ENCODE measurements around the gene CDH4. TPM values are rescaled to one million over a fixed set of nuclear protein-coding genes. Genes with fewer than 3 reads are reported as not detected.

Gene CDH4
- total and polyA plus RNA-seq, 7 donors, result under 0.01 to 0.06 TPM; not detected in 5

DNA sequence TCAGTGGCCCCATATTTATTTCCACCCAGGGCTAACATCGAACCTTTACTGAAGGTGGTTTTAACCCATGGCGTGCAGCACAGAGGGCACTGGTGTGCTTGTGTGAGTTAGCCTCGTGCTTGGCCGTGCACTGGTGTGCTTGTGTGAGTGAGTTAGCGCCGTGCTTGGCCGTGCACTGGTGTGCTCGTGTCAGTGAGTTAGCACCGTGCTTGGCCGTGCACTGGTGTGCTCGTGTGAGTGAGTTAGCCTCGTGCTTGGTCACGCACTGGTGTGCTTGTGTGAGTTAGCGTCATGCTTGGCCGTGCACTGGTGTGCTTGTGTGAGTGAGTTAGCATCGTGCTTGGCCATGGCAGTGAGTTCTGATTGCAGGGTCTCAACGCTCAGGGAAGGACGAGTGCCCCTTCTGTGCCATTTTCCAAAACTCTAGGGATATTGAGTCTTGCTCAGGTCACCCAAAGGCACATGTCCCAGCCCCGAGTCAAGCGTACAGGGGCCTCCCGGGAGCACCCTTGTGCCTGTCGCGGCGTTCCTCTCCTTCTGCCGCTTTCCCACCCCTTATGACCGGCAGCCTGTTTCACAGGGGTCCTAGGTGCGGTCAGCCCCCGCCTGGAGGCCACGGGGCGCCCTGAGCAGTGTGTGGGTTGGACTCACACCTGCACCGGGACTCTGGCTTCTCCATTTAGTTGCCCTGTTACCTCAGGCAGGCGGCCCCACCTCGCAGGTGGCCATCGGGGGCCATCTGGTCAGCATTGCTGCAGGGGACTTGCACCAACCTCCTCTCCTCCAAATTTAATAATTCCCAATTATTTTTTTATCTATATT is 399.1 kb downstream of the CDH4 start:
- no peak overlapping the region for H3K4me3 ChIP-seq
- H3K4me1 ChIP-seq, result no peaks in the 10 kb centered on the region
- TF ChIP-seq, protein P1, sequence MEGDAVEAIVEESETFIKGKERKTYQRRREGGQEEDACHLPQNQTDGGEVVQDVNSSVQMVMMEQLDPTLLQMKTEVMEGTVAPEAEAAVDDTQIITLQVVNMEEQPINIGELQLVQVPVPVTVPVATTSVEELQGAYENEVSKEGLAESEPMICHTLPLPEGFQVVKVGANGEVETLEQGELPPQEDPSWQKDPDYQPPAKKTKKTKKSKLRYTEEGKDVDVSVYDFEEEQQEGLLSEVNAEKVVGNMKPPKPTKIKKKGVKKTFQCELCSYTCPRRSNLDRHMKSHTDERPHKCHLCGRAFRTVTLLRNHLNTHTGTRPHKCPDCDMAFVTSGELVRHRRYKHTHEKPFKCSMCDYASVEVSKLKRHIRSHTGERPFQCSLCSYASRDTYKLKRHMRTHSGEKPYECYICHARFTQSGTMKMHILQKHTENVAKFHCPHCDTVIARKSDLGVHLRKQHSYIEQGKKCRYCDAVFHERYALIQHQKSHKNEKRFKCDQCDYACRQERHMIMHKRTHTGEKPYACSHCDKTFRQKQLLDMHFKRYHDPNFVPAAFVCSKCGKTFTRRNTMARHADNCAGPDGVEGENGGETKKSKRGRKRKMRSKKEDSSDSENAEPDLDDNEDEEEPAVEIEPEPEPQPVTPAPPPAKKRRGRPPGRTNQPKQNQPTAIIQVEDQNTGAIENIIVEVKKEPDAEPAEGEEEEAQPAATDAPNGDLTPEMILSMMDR (IDR thresholded peaks at IDR 0.05), result no peak
- H3K27me3 ChIP-seq, result peaks cover 0 to 14% (median 0%) of the 10 kb centered on the region in 3 donors
- intact Hi-C loops (cut with DNase I), result no loop called here
- no peaks in the 10 kb centered on the region for H3K36me3 ChIP-seq
- H3K27ac ChIP-seq, result no peak overlapping the region
- DNase-seq, result no peak
- WGBS, 2 donors, result 84 to 89% methylated on average over 34 of the region's 34 CpGs
- H3K9me3 ChIP-seq, result no peaks in the 10 kb centered on the region

DNA sequence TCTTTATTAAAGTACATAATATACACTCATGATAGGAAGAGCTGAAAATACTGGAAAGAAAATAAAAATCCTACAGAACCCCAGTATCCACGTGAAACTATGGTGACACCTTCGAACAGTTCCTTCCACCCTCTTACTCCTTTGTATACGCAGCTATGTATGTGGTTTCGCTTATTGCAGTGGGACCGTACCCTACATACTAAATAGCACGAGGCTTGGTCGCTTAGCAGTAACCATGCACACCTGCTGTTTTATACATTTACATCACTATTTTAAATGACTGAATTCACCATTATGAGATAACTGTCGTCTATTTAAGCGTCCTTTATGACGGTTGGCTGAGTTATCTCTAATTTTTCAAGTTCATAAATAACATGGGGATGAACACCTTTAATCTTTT is 400.1 kb downstream of the CDH4 start:
- Histone ChIP-seq H3K9me3 (no peaks in the 10 kb centered on the region), H3K4me1 (no peaks in the 10 kb centered on the region), H3K36me3 (no peaks in the 10 kb centered on the region), H3K27me3 (peaks cover 0 to 14% (median 0%) of the 10 kb centered on the region in 3 donors), H3K4me3 (no peak overlapping the region), H3K27ac (no peak overlapping the region)
- intact Hi-C loops (cut with DNase I), result no loop called here
- 92 to 94% methylated on average over 10 of the region's 10 CpGs for WGBS, 2 donors
- TF ChIP-seq EP300 (IDR thresholded peaks at IDR 0.05) (no peak), POLR2A (IDR thresholded peaks at IDR 0.05) (no peak), POLR2AphosphoS5 (IDR thresholded peaks at IDR 0.05) (no peak)
- TF ChIP-seq, protein P1 (IDR thresholded peaks at IDR 0.05), result no peak
- no peak for DNase-seq

DNA sequence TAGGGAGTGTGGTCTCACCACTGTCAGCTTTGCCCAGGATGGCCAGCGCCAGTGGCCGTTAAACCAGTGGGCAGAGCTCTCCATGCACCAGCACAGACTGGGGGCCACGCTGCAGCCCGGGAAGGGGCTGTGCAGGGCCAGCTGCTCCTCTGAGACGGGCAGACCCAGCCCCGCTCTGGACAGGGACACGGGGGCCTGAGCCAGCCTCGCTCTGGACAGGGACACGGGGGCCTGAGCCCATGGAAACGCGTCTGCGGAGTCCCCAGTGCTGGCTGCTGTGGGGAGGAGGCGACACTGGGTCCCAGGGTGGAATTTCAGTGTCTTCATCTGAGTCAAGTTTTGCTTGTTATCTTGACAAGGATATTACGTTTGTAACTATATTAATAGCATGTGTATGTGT is 402.7 kb downstream of the CDH4 start:
- H3K27ac ChIP-seq, result no peak overlapping the region
- DNase-seq, result no peak
- no peaks in the 10 kb centered on the region for H3K4me1 ChIP-seq
- WGBS, 2 donors, result 78 to 81% methylated on average over 14 of the region's 14 CpGs
- no peak overlapping the region for H3K4me3 ChIP-seq
- H3K27me3 ChIP-seq, result no peaks in the 10 kb centered on the region
- no peaks in the 10 kb centered on the region for H3K9me3 ChIP-seq
- H3K36me3 ChIP-seq, result no peaks in the 10 kb centered on the region
- TF ChIP-seq POLR2AphosphoS5 (IDR thresholded peaks at IDR 0.05), result no peak
- TF ChIP-seq, protein P1 (IDR thresholded peaks at IDR 0.05), result no peak
- no peak for TF ChIP-seq POLR2A (IDR thresholded peaks at IDR 0.05)
- TF ChIP-seq EP300 (IDR thresholded peaks at IDR 0.05), result no peak
- intact Hi-C loops (cut with DNase I), result no loop called here

DNA sequence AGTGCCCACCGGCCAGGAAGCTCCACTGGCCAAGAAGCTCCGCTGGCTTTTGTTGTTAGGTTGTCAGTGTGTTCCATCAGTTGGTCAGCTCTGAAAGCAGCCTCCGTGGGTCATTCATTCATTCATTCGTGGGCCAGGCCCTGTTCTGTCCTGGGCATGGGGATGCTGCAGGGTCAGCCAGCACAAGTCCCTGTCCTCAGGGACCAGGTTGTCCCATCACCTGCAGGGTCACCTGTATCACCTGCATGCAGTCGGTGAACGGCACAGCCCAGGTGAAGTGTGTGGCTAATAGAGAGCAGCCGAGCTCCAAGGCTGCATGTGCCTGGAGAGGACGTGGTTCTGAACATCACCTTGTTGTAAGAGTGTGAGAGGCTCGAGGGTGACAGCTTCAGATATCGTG is 403.5 kb downstream of the CDH4 start:
- no peak overlapping the region for H3K27ac ChIP-seq
- H3K9me3 ChIP-seq, result no peaks in the 10 kb centered on the region
- H3K4me3 ChIP-seq, result no peak overlapping the region
- TF ChIP-seq, protein P1 (IDR thresholded peaks at IDR 0.05), result no peak
- TF ChIP-seq POLR2AphosphoS5 (IDR thresholded peaks at IDR 0.05) (no peak), EP300 (IDR thresholded peaks at IDR 0.05) (no peak), POLR2A (IDR thresholded peaks at IDR 0.05) (no peak)
- H3K4me1 ChIP-seq, result no peaks in the 10 kb centered on the region
- intact Hi-C loops (cut with DNase I), result no loop called here
- no peaks in the 10 kb centered on the region for H3K36me3 ChIP-seq
- 71 to 74% methylated on average over 10 of the region's 10 CpGs for WGBS, 2 donors
- DNase-seq, result no peak
- no peaks in the 10 kb centered on the region for H3K27me3 ChIP-seq

DNA sequence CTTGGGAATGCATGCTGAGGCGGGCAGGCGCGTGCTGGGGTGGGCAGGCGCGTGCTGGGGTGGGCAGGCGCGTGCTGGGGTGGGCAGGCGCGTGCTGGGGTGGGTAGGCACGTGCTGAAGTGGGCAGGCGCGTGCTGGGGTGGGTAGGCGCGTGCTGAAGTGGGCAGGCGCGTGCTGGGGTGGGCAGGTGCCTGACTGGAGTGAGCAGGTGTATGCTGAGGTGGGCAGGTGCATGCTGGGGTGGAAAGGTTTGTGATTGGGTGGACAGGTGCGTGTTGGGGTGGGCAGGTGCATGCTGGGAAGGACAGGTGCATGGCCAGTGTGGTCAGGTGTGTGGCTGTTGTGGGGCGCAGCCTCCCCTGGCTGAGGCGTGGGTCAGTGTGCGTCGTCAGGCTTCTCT is 404.1 kb downstream of the CDH4 start:
- 74 to 86% methylated on average over 21 of the region's 21 CpGs for WGBS, 2 donors
- no peak for DNase-seq
- TF ChIP-seq POLR2AphosphoS5 (IDR thresholded peaks at IDR 0.05), result no peak
- TF ChIP-seq POLR2A (IDR thresholded peaks at IDR 0.05), result no peak
- TF ChIP-seq, protein P1 (IDR thresholded peaks at IDR 0.05), result no peak
- no peak for TF ChIP-seq EP300 (IDR thresholded peaks at IDR 0.05)
- no peaks in the 10 kb centered on the region for H3K27me3 ChIP-seq
- H3K4me1 ChIP-seq, result no peaks in the 10 kb centered on the region
- no peaks in the 10 kb centered on the region for H3K36me3 ChIP-seq
- H3K27ac ChIP-seq, result no peak overlapping the region
- no peaks in the 10 kb centered on the region for H3K9me3 ChIP-seq
- no peak overlapping the region for H3K4me3 ChIP-seq
- intact Hi-C loops (cut with DNase I), result no loop called here

Data from sigmoid colon (tissue), 7 donors.